Muscle of leg (tissue), 11 donors: ENCODE measurements around the gene RAB6B. TPM values are rescaled to one million over a fixed set of nuclear protein-coding genes. Genes with fewer than 3 reads are reported as not detected.
A peak's percentile ranks its signal among the peaks of the same experiment; 100 is the strongest.

Experiments used
- DNase-seq: peaks from one replicate; pipeline ENCODE4 v3.0.0; 2013
- H3K27ac ChIP-seq: one replicate; pipeline ENCODE4 v1.5.1; 2013; ENCODE audit warnings: mild to moderate bottlenecking, low read length, control low read depth
- H3K27me3 ChIP-seq: one replicate; pipeline ENCODE4 v1.6.1; 2013; ENCODE audit warnings: low read length; ENCODE audit not compliant: control insufficient read depth, insufficient read depth
- H3K36me3 ChIP-seq: one replicate; pipeline ENCODE4 v1.6.1; 2013; ENCODE audit warnings: low read length; ENCODE audit not compliant: control insufficient read depth, insufficient read depth
- H3K4me1 ChIP-seq: one replicate; pipeline ENCODE4 v1.6.1; 2013; ENCODE audit warnings: low read length; ENCODE audit not compliant: control insufficient read depth, insufficient read depth
- H3K4me3 ChIP-seq: one replicate; pipeline ENCODE4 v1.5.1; 2013; ENCODE audit warnings: low read length, control low read depth
- H3K9me3 ChIP-seq: replicated peaks from 2 replicates; pipeline ENCODE4 v1.6.1; 2013; ENCODE audit warnings: low read depth, low read length; ENCODE audit not compliant: control insufficient read depth
- WGBS: methylation state at CpG from one replicate; pipeline ENCODE4 v1.1.5; 2013; ENCODE audit warnings: missing lambda C conversion rate; ENCODE audit not compliant: insufficient coverage; 5-methylcytosine and 5-hydroxymethylcytosine counted together
- polyA plus RNA-seq, 8 donors: library from polyadenylated mRNA; unstranded; fragments of 120-200 nt; gene quantifications; one replicate each; pipeline versions ENCODE4 v1.2.1 to v1.2.3, GENCODE V29; 2013; ENCODE audit warnings: inconsistent platforms in 1 of 8, low replicate concordance in 1 of 8; ENCODE audit not compliant: insufficient read length in 8 of 8, insufficient read depth in 1 of 8
- total RNA-seq: library from RNA; stranded (reverse); fragments of 120-200 nt; gene quantifications from one replicate; pipeline ENCODE4 v1.2.4, GENCODE V29; 2013

Gene RAB6B
- total and polyA plus RNA-seq, 9 donors, result 2.0 to 10.8 (median 9.4) TPM

DNA sequence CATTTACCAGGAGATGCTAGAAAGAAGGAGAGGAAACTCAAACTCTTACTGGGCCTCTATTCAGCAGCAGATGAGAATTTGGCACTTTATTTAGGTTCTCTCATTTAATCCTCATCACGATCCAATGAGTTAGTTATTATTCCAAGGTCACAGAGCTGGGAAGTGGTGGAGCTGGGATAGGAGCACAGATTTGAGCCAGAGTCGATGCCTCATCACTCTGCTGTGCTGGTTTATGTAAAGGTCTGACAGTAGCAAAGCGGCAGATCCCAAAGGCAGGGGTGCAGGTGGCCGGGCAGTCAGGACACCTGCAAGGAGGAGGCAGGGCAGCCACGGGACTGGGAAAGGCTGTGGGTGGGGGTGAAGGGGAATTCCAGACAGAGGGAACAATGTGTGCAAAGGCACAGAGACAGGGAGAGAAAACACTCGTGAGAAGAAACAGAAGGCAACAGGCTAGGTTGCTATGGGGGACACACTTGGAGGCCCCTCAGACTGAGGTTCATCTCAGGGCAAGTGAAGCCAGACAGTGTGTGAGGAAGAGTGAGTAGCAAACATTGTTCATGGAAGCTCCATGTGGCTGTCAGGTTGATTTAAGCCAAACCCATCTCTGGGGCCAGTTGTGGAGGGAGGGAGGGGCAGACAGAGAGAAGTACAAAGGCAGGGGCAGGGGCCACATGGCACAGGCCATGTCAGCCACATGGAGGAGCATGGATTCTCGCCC is 26.8 kb downstream of the RAB6B start:
- Histone ChIP-seq H3K4me1 (peaks cover 21% of the 10 kb centered on the region), H3K27ac (no peak overlapping the region), H3K36me3 (no peaks in the 10 kb centered on the region), H3K4me3 (no peak overlapping the region), H3K27me3 (no peaks in the 10 kb centered on the region), H3K9me3 (peaks cover 2% of the 10 kb centered on the region)
- DNase-seq, result peak; percentile 37
- WGBS, result 45% methylated on average over 6 of the region's 7 CpGs

DNA sequence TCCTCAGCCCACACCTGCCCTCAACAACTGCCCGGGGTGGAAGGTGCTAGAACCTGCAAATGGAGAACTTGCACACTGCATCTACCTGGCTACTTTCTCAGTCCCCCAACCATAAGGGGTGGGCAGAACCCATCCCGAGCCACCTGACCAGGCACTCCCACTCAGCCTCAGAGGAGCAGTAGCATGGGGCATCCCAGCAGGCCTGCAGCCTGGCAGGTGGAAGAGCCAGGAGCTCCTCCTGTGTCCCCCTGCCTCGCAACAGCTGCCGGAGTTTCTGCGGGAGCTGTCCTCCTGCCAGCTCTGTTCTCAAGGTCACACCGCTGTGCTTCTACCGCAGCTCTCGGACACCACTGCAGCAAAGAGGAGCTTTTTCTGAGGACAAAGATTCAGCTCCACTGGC is 27.5 kb downstream of the RAB6B start:
- H3K27ac ChIP-seq, result no peak overlapping the region
- no peak overlapping the region for H3K4me3 ChIP-seq
- DNase-seq, result no peak
- H3K27me3 ChIP-seq, result no peaks in the 10 kb centered on the region
- 39% methylated on average over 8 of the region's 8 CpGs for WGBS
- peaks cover 2% of the 10 kb centered on the region for H3K9me3 ChIP-seq
- H3K36me3 ChIP-seq, result no peaks in the 10 kb centered on the region
- peaks cover 21% of the 10 kb centered on the region for H3K4me1 ChIP-seq

DNA sequence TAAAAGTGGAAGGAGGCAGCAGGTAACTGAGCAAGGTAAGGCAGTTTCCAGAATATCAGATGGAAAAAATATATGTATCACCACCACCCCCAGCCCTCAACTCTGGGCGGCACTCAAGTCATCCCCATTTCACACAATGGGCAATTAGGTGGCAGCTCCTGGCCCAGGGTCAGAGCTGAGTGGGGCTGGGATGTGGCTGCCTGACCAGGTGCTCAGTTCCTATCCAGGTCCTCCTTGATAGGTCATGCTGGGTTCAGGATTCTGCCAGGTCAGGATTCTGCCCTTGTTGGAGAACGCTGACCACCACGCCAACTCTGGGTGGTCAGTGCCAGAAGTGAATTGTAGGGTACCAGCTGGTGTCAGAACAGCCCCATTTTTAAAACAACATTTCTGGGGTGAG is 29.5 kb downstream of the RAB6B start:
- Histone ChIP-seq H3K27ac (no peak overlapping the region), H3K27me3 (no peaks in the 10 kb centered on the region), H3K4me1 (peaks cover 21% of the 10 kb centered on the region), H3K4me3 (no peak overlapping the region), H3K9me3 (peaks cover 2% of the 10 kb centered on the region), H3K36me3 (no peaks in the 10 kb centered on the region)
- 100% methylated on average over 1 of the region's 3 CpGs for WGBS
- DNase-seq, result no peak

DNA sequence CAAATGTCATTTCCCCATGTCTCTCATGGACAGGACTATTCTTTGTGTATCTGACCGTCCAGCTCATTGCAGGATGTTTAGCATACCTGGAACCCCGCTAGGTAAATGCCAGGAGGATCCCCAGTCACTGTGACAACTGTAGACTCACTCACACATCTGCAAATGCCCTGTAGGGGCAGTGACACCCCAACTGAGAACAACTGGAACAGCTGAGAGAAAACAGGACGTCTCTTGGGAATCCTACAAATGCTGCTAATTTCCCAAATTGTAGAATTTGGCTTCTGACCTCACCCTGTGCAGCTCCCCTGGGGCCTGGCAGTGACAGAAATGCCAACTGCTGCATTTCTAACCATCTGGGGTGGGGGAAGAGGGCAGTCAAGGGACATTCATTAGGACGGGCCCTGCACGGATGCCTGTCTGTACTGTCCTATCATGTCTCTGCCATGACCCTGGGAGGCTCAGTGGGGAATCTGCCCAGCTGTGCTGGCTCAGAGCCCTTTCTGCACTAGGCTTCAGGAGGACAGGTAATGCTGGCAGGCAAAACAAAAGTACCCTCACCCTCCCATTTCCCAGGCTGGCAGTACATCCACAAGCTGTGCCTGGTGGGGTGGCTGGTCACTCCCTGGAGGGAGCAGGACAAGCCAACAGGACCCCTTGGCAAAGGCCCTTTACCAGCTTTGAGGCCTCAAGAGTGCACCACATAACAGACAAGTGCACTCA is 30.4 kb downstream of the RAB6B start:
- H3K4me3 ChIP-seq, result no peak overlapping the region
- WGBS, result 59% methylated on average over 5 of the region's 5 CpGs
- H3K36me3 ChIP-seq, result no peaks in the 10 kb centered on the region
- no peaks in the 10 kb centered on the region for H3K27me3 ChIP-seq
- DNase-seq, result no peak
- H3K9me3 ChIP-seq, result peaks cover 2% of the 10 kb centered on the region
- no peak overlapping the region for H3K27ac ChIP-seq
- peaks cover 21% of the 10 kb centered on the region for H3K4me1 ChIP-seq

DNA sequence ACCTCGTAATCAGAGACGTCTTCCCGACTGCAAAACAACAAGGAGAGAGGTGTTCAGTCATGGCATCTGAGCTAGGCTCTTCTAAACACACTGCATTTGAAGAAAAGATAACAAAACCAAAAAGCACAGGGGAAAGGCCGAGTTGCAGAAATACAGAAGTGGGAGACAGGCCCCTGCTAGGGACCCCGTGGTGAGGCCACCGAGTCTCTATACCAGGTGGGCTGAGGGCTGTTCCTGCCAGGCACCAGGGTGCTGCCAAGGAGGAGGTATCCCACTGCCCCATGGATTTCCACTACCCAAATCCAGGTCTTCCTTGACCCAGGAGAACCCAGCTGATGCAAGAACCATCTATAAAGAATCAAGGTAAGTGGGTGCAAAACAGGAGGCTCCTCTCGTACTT is 31.1 kb downstream of the RAB6B start:
- no peak for DNase-seq
- Histone ChIP-seq H3K4me3 (no peak overlapping the region), H3K27me3 (no peaks in the 10 kb centered on the region), H3K9me3 (peaks cover 1% of the 10 kb centered on the region), H3K27ac (no peak overlapping the region), H3K4me1 (peaks cover 21% of the 10 kb centered on the region), H3K36me3 (no peaks in the 10 kb centered on the region)
- WGBS, result 84% methylated on average over 5 of the region's 7 CpGs

DNA sequence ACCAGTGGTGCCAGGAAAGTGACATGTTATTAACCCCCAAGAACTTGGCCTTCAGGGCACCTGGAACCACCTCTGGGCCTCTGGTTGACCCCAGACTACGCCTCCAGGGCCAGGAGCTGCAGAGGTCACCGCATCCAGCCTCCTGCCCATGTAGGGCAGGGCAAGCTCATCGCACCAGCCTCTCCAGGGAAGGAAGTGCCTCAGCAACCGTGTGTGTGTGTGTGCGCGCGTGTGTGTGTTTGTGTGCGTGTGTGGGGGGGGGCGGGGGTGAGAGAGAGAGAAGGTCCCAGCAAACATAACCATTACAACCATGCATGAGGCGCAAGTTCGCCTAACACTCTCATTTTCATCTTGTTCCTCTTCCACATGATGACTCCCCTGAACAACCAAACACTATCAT is 31.8 kb downstream of the RAB6B start:
- Histone ChIP-seq H3K27ac (no peak overlapping the region), H3K4me3 (no peak overlapping the region), H3K27me3 (no peaks in the 10 kb centered on the region), H3K36me3 (no peaks in the 10 kb centered on the region), H3K4me1 (peaks cover 17% of the 10 kb centered on the region), H3K9me3 (no peaks in the 10 kb centered on the region)
- 100% methylated on average over 2 of the region's 11 CpGs for WGBS
- DNase-seq, result no peak

DNA sequence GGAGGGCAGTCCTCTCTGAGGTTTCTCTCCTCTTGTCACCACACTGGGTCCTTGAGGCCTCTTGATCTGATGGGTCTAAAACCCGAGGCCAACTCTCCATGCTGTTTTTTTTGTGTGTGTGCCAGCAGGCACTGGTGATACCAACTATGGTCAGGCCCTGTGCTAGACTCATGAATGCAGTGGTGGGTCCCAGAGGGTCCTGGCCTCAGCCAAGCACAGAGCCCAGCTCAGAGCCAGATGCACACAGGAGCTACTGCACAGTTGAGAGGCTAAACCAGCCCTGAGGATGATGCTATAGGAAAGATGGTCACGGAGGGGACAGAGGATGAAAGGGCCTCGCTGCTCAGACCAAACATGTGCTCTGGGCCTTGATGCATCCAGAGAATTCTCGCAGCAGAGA is 33.5 kb downstream of the RAB6B start:
- 95% methylated on average over 3 of the region's 4 CpGs for WGBS
- no peak overlapping the region for H3K4me3 ChIP-seq

DNA sequence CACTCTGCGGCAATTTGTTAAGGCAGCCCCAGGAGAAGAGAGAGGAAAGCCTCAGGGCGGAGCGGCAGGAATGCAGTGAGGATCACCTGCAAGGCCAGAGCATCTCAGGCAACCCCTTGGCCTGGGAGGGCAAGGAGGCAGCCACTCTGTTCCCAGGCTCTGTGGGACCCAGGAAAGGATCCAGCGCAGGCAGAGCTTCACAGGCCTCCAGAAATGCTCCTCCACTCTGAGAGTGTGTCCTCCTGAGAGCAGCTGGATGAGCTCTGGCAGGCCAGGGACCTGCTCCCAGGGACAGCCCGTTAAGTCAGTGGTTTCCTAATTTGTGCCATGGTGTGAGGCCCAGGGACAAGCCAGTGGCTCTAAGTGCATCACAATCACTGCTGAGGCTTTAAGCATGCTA is 35.2 kb downstream of the RAB6B start:
- no peaks in the 10 kb centered on the region for H3K36me3 ChIP-seq
- no peak overlapping the region for H3K4me3 ChIP-seq
- H3K4me1 ChIP-seq, result peaks cover 6% of the 10 kb centered on the region
- no peaks in the 10 kb centered on the region for H3K9me3 ChIP-seq
- DNase-seq, result no peak
- no peaks in the 10 kb centered on the region for H3K27me3 ChIP-seq
- 80% methylated on average over 5 of the region's 5 CpGs for WGBS
- H3K27ac ChIP-seq, result no peak overlapping the region

More for the DNA sequence above, 33.5 kb downstream of the RAB6B start:
- Histone ChIP-seq H3K27ac (no peak overlapping the region), H3K4me1 (peaks cover 8% of the 10 kb centered on the region), H3K36me3 (no peaks in the 10 kb centered on the region), H3K27me3 (no peaks in the 10 kb centered on the region), H3K9me3 (no peaks in the 10 kb centered on the region)
- no peak for DNase-seq

DNA sequence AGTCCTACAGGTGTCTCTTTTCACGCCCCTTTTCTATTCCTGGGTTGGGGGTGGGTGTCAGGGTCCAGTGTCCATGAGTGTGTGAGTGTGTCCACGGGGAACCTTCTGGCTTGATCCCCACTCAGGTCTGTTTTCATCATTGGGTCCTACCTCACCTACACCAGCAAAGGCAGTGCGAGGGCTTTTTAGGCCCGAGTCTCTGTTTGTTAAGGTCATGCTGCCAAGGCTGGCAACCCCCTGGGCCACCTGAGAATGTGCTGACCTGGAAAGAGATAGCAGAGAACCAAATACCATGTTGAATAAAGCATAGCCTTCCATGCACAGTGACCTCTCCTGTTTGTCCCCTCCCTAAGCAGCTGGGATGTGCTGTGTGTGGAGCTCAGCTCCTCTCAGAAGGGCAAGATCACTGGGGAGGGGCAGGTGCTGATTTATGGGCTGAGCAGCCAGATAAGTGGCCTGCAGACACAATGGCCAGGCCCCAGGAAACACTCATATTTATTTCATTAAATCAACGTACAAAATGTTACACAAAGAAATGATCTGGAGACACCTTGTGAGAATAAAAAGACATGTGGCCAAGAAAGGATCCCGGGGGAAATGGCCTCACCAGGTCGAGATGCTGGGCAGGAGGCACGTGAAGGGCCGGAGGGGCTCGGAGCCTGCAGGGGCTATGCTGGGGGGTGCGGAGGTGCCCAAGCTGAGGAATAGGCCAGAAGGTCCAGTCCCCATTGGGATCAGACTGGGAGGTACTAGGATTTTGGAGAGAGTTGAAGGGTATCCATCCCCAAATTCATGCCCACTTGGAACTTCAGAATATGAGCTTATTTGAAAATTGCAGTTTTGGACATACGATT is 36.1 kb downstream of the RAB6B start:
- no peak overlapping the region for H3K4me3 ChIP-seq
- no peak overlapping the region for H3K27ac ChIP-seq
- H3K36me3 ChIP-seq, result no peaks in the 10 kb centered on the region
- no peaks in the 10 kb centered on the region for H3K27me3 ChIP-seq
- no peaks in the 10 kb centered on the region for H3K4me1 ChIP-seq
- H3K9me3 ChIP-seq, result no peaks in the 10 kb centered on the region
- no peak for DNase-seq
- 69% methylated on average over 7 of the region's 12 CpGs for WGBS

DNA sequence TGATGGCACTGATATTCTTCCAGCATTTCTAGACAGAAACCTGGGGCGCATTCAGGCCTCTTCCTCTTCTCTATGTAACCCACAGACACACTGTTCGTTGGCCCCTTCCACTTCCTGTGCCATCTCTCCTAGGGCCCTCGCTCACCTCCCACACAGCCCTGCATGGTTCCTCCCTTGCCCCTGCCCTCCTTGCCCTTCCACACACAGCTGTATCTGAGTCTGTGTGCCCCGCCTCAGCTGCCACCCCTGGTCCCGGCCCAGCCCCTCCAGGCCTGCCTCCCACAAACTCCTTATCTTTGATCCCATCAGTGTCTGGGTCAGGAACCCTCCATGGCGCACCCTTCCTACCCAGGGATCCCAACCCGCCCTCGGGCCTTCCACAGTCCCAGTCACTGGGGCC is 37.9 kb downstream of the RAB6B start:
- no peaks in the 10 kb centered on the region for H3K9me3 ChIP-seq
- no peaks in the 10 kb centered on the region for H3K4me1 ChIP-seq
- no peak overlapping the region for H3K4me3 ChIP-seq
- WGBS, result 82% methylated on average over 6 of the region's 8 CpGs
- H3K27me3 ChIP-seq, result no peaks in the 10 kb centered on the region
- H3K27ac ChIP-seq, result no peak overlapping the region
- H3K36me3 ChIP-seq, result no peaks in the 10 kb centered on the region
- DNase-seq, result no peak
